HG02798 (cell line): Measurements from ENCODE around the gene AUTS2.

Experiments used
- ATAC-seq: cut with Tn5 transposase; IDR thresholded peaks from one replicate; pipeline ENCODE4 v1.9.1; 2021; ENCODE audit warnings: mild to moderate bottlenecking; ENCODE audit not compliant: unreplicated experiment, poor library complexity

Gene AUTS2

GRCh38 chr7:70481570-70482123 is 883.4 kb downstream of the AUTS2 start:
- no peak for ATAC-seq

GRCh38 chr7:70484255-70484654 is 886.0 kb downstream of the AUTS2 start:
- no peak for ATAC-seq

GRCh38 chr7:70486977-70487376 is 888.7 kb downstream of the AUTS2 start:
- no peak for ATAC-seq

- ATAC-seq: no peak
Observed at GRCh38 chr7:70487428-70487827, 889.2 kb downstream of the AUTS2 start.

GRCh38 chr7:70487886-70488285 is 889.6 kb downstream of the AUTS2 start:
- ATAC-seq: no peak

- ATAC-seq: no peak
Observed at GRCh38 chr7:70489813-70490212, 891.5 kb downstream of the AUTS2 start.

GRCh38 chr7:70492625-70493024 is 894.4 kb downstream of the AUTS2 start:
- ATAC-seq: no peak

- no peak for ATAC-seq
Observed at GRCh38 chr7:70494225-70495032, 896.2 kb downstream of the AUTS2 start.

- no peak for ATAC-seq
Observed at GRCh38 chr7:70495033-70495376, 896.7 kb downstream of the AUTS2 start.

- ATAC-seq: no peak
Observed at GRCh38 chr7:70497793-70498192, 899.5 kb downstream of the AUTS2 start.

- ATAC-seq: no peak
Observed at GRCh38 chr7:70498232-70498992, 900.1 kb downstream of the AUTS2 start.

- no peak for ATAC-seq
Observed at GRCh38 chr7:70500261-70500660, 902.0 kb downstream of the AUTS2 start.

GRCh38 chr7:70502117-70502863 is 904.0 kb downstream of the AUTS2 start:
- no peak for ATAC-seq

GRCh38 chr7:70504254-70504653 is 906.0 kb downstream of the AUTS2 start:
- ATAC-seq: no peak

- no peak for ATAC-seq
Observed at GRCh38 chr7:70505468-70505867, 907.2 kb downstream of the AUTS2 start.

GRCh38 chr7:70505886-70506285 is 907.6 kb downstream of the AUTS2 start:
- ATAC-seq: no peak

GRCh38 chr7:70506434-70506833 is 908.2 kb downstream of the AUTS2 start:
- ATAC-seq: no peak

GRCh38 chr7:70512144-70512543 is 913.9 kb downstream of the AUTS2 start:
- no peak for ATAC-seq

- no peak for ATAC-seq
Observed at GRCh38 chr7:70512761-70513160, 914.5 kb downstream of the AUTS2 start.

- no peak for ATAC-seq
Observed at GRCh38 chr7:70520611-70521010, 922.3 kb downstream of the AUTS2 start.
